ENCODE measurements around the gene IMPDH2. TPM values are rescaled to one million over a fixed set of nuclear protein-coding genes. Genes with fewer than 3 reads are reported as not detected.
"Not testable (repeated sequence)": the region's sequence is repeated elsewhere in the genome, so short reads cannot be mapped to it uniquely, and the experiment has no call there.

Gene IMPDH2
- total RNA-seq, 1 donor from 2014 or later: 181 TPM

- DNase-seq (ENCODE audit: low spot score): peak; percentile 93
These were observed 7.1 kb downstream of the IMPDH2 start, which contains the start of gene NDUFAF3 for GRCh38 chr3:49021813-49022687. Gene NDUFAF3 (plus strand): TSS chr3:49022121. CDS start chr3:49022145, 24 bp downstream.

GRCh38 chr3:49021213-49021812 is 7.9 kb downstream of the IMPDH2 start:
- peak; percentile 99 for DNase-seq (ENCODE audit: low spot score)

- DNase-seq (ENCODE audit: low spot score): peak; percentile 38
These were observed 8.6 kb downstream of the IMPDH2 start for GRCh38 chr3:49020330-49021212.

DNA sequence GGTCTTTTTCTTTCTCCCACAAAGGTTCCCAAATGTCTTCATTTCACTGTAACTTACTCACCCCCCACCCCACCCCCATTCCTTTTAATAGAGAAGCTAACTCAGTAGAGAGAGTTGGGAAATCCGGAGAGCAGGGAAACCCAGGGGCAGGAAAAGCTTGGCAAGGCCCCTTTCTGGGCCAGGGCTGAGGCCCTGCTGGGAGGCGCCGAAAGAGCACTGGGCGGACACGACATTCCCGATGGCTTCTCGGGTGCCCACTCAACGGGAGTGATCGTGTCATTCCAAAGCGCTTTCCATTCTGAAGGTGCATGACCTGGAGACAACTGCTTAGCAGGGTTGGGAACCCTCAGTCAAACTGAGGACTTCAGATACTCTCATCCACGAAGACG is 9.3 kb downstream of the IMPDH2 start:
- no peak for DNase-seq (ENCODE audit: low spot score)

DNA sequence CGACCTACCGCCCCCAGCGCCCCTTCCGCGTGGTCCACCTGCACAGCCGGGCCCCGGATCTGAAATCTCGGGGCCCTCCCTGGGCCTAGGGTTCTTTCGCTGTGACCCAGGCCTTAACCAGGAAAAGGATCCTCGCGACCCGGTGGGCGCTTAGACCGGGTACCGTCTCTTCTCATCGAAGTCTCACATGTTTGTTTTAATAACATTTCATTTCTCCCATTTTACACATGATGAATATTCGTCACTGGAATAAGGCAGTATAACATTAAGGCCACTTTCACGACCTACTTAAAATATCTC is 10.5 kb downstream of the IMPDH2 start:
- no peak for DNase-seq (ENCODE audit: low spot score)

DNA sequence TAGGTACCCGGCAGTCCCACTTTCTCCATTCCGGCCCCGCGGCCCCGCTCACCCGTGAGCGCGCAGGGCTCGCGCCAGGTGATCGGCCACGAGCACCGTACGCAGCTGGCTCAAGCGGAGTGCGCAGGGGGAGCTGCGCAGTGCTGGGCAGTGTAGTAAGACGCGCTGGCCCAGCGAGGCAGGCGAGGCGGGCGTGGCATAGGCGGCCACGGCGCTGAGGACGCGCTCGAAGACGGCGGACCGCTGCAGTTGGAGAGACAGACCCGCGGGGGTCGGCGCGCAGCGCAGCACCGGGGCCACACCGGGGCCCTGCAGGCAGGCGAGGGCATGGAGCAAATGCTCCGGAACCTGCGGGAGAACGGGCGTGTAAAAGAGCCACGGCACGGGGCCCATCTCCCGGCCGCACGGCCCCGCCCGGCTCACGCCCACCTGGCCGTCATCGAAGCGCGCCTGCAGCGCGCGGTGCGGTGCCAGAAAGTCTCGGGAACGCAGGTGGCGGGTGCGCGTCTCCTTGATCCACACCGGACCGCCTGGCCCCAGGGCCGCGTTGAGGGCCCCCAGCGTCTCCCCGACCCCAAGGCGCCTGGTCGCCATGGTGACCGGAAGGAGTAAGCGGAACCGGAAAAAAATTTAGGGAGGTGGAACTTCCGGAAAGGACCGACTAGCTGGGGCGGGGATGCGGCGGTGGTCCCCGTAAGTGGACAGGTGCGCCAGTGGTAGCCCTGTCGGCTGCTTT is 11.1 kb downstream of the IMPDH2 start, which contains the start of gene DALRD3:
Gene DALRD3 (minus strand): TSS at position 610 of the 736 bp plus-strand sequence. CDS start 16 bp downstream, at position 594.
- DNase-seq (ENCODE audit: low spot score): peak; percentile 83

GRCh38 chr3:49017229-49017970 is 11.8 kb downstream of the IMPDH2 start:
- no peak for DNase-seq (ENCODE audit: low spot score)

DNA sequence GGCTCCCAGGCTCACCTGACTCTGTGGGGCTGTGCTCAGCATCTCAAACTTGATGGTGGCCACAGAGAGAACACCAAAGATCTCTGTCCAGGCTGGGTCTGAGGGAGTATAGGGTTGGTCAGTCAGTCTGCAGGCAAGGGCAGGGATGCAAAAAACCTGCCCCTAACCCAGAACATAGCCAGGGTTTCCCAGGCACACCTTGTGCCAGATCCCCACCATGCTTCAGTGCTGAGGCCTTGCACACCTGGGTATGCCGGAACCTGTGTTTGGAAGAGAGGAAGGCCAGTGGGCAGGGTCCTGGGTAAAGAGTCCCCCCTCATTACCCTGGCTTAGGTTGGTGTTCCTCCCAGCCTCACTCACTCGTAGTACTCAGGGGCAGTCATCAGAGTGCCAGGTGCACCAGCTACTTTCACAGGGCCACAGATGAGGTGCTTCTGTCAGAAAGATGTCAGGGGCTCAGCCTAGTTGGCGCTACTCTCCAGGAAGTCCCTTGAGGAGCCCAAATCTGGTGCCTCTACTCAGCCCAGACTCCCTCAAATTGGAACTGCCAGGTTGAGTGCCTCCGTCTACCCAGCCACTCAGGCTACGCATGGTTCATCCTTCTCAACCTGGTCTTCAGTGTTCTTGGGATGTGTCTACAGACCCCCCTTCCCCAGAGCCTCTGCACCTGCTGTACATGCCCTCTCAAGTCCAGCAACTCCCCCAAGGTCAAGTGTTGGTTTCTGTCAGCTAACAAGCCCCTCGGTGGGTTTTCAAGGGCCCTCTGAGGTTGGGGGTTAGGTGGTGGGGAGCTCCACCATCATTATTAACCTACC is 12.6 kb downstream of the IMPDH2 start:
- DNase-seq (ENCODE audit: low spot score): no peak

- no peak for DNase-seq (ENCODE audit: low spot score)
These were observed 13.4 kb downstream of the IMPDH2 start for GRCh38 chr3:49015765-49016164.

GRCh38 chr3:49015072-49015471 is 14.1 kb downstream of the IMPDH2 start:
- DNase-seq (ENCODE audit: low spot score): no peak

GRCh38 chr3:49013738-49014660 is 15.2 kb downstream of the IMPDH2 start:
- no peak for DNase-seq (ENCODE audit: low spot score)

DNA sequence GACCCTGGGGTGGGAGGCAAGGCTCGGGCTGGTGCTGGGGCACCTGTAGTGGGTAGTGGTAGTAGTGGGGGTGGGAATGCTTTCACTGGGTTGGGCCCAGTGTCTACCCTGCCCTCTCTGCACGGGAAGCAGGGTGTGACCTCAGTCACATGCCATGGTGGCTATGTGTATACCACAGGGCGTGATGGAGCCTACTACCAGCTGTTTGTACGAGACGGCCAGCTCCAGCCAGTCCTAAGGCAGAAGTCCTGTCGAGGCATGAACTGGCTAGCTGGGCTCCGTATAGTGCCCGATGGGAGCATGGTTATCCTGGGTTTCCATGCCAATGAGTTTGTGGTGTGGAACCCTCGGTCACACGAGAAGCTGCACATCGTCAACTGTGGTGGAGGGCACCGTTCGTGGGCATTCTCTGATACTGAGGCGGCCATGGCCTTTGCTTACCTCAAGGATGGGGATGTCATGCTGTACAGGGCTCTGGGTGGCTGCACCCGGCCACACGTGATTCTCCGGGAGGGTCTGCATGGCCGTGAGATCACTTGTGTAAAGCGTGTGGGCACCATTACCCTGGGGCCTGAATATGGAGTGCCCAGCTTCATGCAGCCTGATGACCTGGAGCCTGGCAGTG is 16.0 kb downstream of the IMPDH2 start:
- DNase-seq (ENCODE audit: low spot score): no peak

DNA sequence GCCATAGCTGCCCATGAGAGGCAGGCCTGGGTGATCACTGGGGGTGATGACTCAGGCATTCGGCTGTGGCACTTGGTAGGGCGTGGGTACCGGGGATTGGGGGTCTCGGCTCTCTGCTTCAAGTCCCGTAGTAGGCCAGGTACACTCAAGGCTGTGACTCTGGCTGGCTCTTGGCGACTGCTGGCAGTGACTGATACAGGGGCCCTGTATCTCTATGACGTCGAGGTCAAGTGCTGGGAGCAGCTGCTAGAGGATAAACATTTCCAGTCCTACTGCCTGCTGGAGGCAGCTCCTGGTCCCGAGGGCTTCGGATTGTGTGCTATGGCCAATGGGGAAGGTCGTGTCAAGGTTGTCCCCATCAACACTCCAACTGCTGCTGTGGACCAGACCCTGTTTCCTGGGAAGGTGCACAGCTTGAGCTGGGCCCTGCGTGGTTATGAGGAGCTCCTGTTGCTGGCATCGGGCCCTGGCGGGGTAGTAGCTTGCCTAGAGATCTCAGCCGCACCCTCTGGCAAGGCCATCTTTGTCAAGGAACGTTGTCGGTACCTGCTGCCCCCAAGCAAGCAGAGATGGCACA is 16.7 kb downstream of the IMPDH2 start:
- no peak for DNase-seq (ENCODE audit: low spot score)

- DNase-seq (ENCODE audit: low spot score): no peak
These were observed 19.8 kb downstream of the IMPDH2 start for GRCh38 chr3:49009396-49009795.

- DNase-seq (ENCODE audit: low spot score): not testable (repeated sequence)
These were observed 20.6 kb downstream of the IMPDH2 start for GRCh38 chr3:49008627-49009026.

- peak; percentile 95 for DNase-seq (ENCODE audit: low spot score)
These were observed 21.2 kb downstream of the IMPDH2 start for GRCh38 chr3:49007771-49008528.

Measured in umbilical cord (tissue), 2 donors.